ENCODE data around the gene ZNF664. TPM values are rescaled to one million over a fixed set of nuclear protein-coding genes. Genes with fewer than 3 reads are reported as not detected.

Gene ZNF664
- total and polyA plus RNA-seq, 9 of the 15 experiments (the other 6 are each of a cell fraction or from before 2014, with no cell fraction given), result 3.3 to 101 (median 63.6) TPM

DNA sequence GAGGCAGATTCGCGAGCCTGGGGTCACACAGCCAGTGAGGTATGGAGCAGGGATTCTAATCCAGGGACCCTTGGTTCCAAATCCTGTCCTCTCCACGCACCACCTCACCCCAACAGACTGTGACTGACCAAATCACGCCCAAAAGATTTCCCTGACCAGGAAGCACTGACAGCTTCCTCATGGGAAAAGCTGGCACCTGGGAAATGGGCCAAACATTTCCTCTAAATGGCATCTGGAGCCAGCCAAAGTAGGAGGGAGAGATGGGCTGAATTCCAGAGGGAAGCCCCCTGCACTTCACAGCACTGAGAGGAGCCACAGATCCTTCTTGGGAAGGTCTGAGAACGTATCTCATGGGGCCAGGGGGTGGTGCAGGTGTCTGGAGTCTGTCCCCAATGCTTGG, 29.2 kb upstream of the ZNF664 start:
- Histone ChIP-seq H2AFZ (ENCODE audit: low read depth, low read length) (no peak overlapping the region), H3K27ac (ENCODE audit: extremely low read depth, low read depth, low read length) (no peak overlapping the region), H3K4me2 (ENCODE audit: insufficient read depth, low read length) (no peak overlapping the region), H3K79me2 (ENCODE audit: control insufficient read depth, insufficient read depth, low read length) (no peaks in the 10 kb centered on the region), H4K20me1 (replicated peaks; ENCODE audit: control insufficient read depth, insufficient read depth, low read length) (no peaks in the 10 kb centered on the region), H3K27me3 (ENCODE audit: control insufficient read depth in 2 of 2, insufficient read depth in 2 of 2, low read length in 2 of 2) (peaks cover 35 to 55% of the 10 kb centered on the region in 2 experiments; a peak in 4 of 5 replicates), H3K4me1 (replicated peaks in 1 of 2; ENCODE audit: control insufficient read depth in 2 of 2, insufficient read depth in 2 of 2, low read length in 2 of 2) (peaks cover 0 to 7% of the 10 kb centered on the region in 2 experiments; a peak in 2 of 5 replicates), H3K36me3 (ENCODE audit: control insufficient read depth, insufficient read depth, low read length) (no peaks in the 10 kb centered on the region), H3K9ac (ENCODE audit: insufficient read depth in 1 of 2, low read depth in 2 of 2, low read length in 2 of 2) (no peak overlapping the region), H3K9me1 (ENCODE audit: control insufficient read depth, insufficient read depth, low read length) (no peaks in the 10 kb centered on the region), H3K4me3 (no peak overlapping the region), H3K9me3 (replicated peaks; ENCODE audit: control insufficient read depth, insufficient read depth, low read depth, low read length) (no peaks in the 10 kb centered on the region; the same call in 1 of the 2 replicates)
- in situ Hi-C loops (cut with MboI) (no loop called here), intact Hi-C loops (cut with micrococcal nuclease) (no loop called here)
- ChIA-PET CTCF (ENCODE audit: low intra/inter-chr PET ratio) (no interaction called here), POLR2A (interaction anchor here (0.9 to 1.6 kb wide), 3 partner anchors 12 to 28 kb away, joined by 3 to 4 read pairs (median 4); no protein-coding TSS in a partner anchor)
- TF ChIP-seq, protein P1, sequence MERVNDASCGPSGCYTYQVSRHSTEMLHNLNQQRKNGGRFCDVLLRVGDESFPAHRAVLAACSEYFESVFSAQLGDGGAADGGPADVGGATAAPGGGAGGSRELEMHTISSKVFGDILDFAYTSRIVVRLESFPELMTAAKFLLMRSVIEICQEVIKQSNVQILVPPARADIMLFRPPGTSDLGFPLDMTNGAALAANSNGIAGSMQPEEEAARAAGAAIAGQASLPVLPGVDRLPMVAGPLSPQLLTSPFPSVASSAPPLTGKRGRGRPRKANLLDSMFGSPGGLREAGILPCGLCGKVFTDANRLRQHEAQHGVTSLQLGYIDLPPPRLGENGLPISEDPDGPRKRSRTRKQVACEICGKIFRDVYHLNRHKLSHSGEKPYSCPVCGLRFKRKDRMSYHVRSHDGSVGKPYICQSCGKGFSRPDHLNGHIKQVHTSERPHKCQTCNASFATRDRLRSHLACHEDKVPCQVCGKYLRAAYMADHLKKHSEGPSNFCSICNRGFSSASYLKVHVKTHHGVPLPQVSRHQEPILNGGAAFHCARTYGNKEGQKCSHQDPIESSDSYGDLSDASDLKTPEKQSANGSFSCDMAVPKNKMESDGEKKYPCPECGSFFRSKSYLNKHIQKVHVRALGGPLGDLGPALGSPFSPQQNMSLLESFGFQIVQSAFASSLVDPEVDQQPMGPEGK (CRISPR knock-in tag; IDR thresholded peaks at IDR 0.05; ENCODE audit: borderline replicate concordance), result no peak
- TF ChIP-seq SRF (CRISPR knock-in tag; IDR thresholded peaks at IDR 0.05) (no peak), ZBTB8A (IDR thresholded peaks at IDR 0.05; ENCODE audit: partially characterized antibody) (no peak), PTTG1 (tag; IDR thresholded peaks at IDR 0.05; ENCODE audit: low read depth) (no peak), ZZZ3 (IDR thresholded peaks at IDR 0.05) (no peak), HEY1 (CRISPR knock-in tag; IDR thresholded peaks at IDR 0.05; ENCODE audit: borderline replicate concordance) (no peak), SMAD4 (CRISPR knock-in tag; conservative IDR thresholded peaks at IDR 0.05) (no peak), NFXL1 (CRISPR knock-in tag; IDR thresholded peaks at IDR 0.05) (no peak), BACH1 (tag; IDR thresholded peaks at IDR 0.05) (no peak), KLF13 (tag; IDR thresholded peaks at IDR 0.05; ENCODE audit: borderline replicate concordance, low read depth) (no peak), SOX6 (IDR thresholded peaks at IDR 0.05) (no peak), ELF2 (CRISPR knock-in tag; IDR thresholded peaks at IDR 0.05) (no peak)
- TF ChIP-seq, protein P2, sequence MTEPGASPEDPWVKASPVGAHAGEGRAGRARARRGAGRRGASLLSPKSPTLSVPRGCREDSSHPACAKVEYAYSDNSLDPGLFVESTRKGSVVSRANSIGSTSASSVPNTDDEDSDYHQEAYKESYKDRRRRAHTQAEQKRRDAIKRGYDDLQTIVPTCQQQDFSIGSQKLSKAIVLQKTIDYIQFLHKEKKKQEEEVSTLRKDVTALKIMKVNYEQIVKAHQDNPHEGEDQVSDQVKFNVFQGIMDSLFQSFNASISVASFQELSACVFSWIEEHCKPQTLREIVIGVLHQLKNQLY (CRISPR knock-in tag; conservative IDR thresholded peaks at IDR 0.05), result no peak
- TF ChIP-seq, protein P3, sequence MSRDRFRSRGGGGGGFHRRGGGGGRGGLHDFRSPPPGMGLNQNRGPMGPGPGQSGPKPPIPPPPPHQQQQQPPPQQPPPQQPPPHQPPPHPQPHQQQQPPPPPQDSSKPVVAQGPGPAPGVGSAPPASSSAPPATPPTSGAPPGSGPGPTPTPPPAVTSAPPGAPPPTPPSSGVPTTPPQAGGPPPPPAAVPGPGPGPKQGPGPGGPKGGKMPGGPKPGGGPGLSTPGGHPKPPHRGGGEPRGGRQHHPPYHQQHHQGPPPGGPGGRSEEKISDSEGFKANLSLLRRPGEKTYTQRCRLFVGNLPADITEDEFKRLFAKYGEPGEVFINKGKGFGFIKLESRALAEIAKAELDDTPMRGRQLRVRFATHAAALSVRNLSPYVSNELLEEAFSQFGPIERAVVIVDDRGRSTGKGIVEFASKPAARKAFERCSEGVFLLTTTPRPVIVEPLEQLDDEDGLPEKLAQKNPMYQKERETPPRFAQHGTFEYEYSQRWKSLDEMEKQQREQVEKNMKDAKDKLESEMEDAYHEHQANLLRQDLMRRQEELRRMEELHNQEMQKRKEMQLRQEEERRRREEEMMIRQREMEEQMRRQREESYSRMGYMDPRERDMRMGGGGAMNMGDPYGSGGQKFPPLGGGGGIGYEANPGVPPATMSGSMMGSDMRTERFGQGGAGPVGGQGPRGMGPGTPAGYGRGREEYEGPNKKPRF (IDR thresholded peaks at IDR 0.05; ENCODE audit: low read depth, low read length), result no peak
- TF ChIP-seq, protein P4, sequence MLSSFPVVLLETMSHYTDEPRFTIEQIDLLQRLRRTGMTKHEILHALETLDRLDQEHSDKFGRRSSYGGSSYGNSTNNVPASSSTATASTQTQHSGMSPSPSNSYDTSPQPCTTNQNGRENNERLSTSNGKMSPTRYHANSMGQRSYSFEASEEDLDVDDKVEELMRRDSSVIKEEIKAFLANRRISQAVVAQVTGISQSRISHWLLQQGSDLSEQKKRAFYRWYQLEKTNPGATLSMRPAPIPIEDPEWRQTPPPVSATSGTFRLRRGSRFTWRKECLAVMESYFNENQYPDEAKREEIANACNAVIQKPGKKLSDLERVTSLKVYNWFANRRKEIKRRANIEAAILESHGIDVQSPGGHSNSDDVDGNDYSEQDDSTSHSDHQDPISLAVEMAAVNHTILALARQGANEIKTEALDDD (IDR thresholded peaks at IDR 0.05), result no peak
- FAIRE-seq (no peak), ATAC-seq (no peak), DNase-seq (ENCODE audit: extremely low read depth in 1 of 4, low spot score in 3 of 4) (no peak)
- whole genome bisulfite sequencing (ENCODE audit: insufficient coverage, low coverage, missing lambda C conversion rate), result 7% methylated on average over 5 of the region's 5 CpGs
- no TSS peak for BruUV-seq (replicated peaks)
